Liver (tissue), 9 donors: Measurements from ENCODE around the gene TTC28. TPM values are rescaled to one million over a fixed set of nuclear protein-coding genes. Genes with fewer than 3 reads are reported as not detected.
"Not testable (repeated sequence)": the region's sequence is repeated elsewhere in the genome, so short reads cannot be mapped to it uniquely, and the experiment has no call there.

Source experiments
- DNase-seq: peaks from one replicate; pipeline ENCODE4 v3.0.0-alpha.2; 2017; ENCODE audit warnings: low spot score
- H3K27ac ChIP-seq, 2 donors: one replicate each; pipeline ENCODE4 v1.7.0; 2013; ENCODE audit warnings: inconsistent platforms in 2 of 2, low read length in 2 of 2, control low read depth in 1 of 2, low read depth in 1 of 2, mild to moderate bottlenecking in 1 of 2
- H3K27me3 ChIP-seq, 4 donors: one replicate each; pipeline versions ENCODE4 v1.6.1 to v1.7.0; 2013; ENCODE audit warnings: low read length in 3 of 4, inconsistent platforms in 1 of 4, mild to moderate bottlenecking in 1 of 4, moderate library complexity in 1 of 4; ENCODE audit not compliant: control insufficient read depth in 4 of 4, insufficient read depth in 4 of 4
- H3K36me3 ChIP-seq, 4 donors: one replicate each; pipeline versions ENCODE4 v1.6.1 to v1.7.0; 2013; ENCODE audit warnings: low read length in 3 of 4, mild to moderate bottlenecking in 3 of 4, low read depth in 1 of 4, moderate library complexity in 1 of 4; ENCODE audit not compliant: control insufficient read depth in 4 of 4, insufficient read depth in 3 of 4
- H3K4me1 ChIP-seq, 4 donors: one replicate each; pipeline versions ENCODE4 v1.6.1 to v1.7.0; 2013; ENCODE audit warnings: low read length in 3 of 4, mild to moderate bottlenecking in 3 of 4, moderate library complexity in 1 of 4; ENCODE audit not compliant: control insufficient read depth in 4 of 4, insufficient read depth in 4 of 4
- H3K4me3 ChIP-seq, 3 donors: one replicate each; pipeline versions ENCODE4 v1.6.1 to v1.7.0; 2013; ENCODE audit warnings: low read length in 3 of 3, control low read depth in 1 of 3, low read depth in 1 of 3, mild to moderate bottlenecking in 1 of 3
- H3K9ac ChIP-seq, 2 donors: one replicate each; pipeline ENCODE4 v1.7.0; 2013; ENCODE audit warnings: low read length in 2 of 2, mild to moderate bottlenecking in 2 of 2, moderate library complexity in 2 of 2, control low read depth in 1 of 2, low read depth in 1 of 2
- H3K9me3 ChIP-seq, 4 donors: one replicate each; pipeline versions ENCODE4 v1.6.1 to v1.7.0; 2013; ENCODE audit warnings: low read length in 3 of 4; ENCODE audit not compliant: control insufficient read depth in 4 of 4
- FOXA1 ChIP-seq: IDR thresholded peaks from 2 replicates; pipeline ENCODE4 v1.6.1; 2016; ENCODE audit warnings: antibody characterized with exemption
- GABPA ChIP-seq, 2 donors: IDR thresholded peaks in 1 of 2; conservative IDR thresholded peaks in 1 of 2; 2 replicates each; pipeline ENCODE4 v1.6.1; 2016; ENCODE audit warnings: antibody characterized with exemption in 2 of 2, mild to moderate bottlenecking in 1 of 2, moderate library complexity in 1 of 2
- HNF4G ChIP-seq: IDR thresholded peaks from 2 replicates; pipeline ENCODE4 v1.6.1; 2016; ENCODE audit warnings: antibody characterized with exemption
- JUND ChIP-seq, 2 donors: IDR thresholded peaks; 2 replicates each; pipeline ENCODE4 v1.6.1; 2016; ENCODE audit warnings: antibody characterized with exemption in 2 of 2
- NR2F2 ChIP-seq: IDR thresholded peaks from 2 replicates; pipeline ENCODE4 v1.6.1; 2016; ENCODE audit warnings: antibody characterized with exemption
- YY1 ChIP-seq: IDR thresholded peaks from 2 replicates; pipeline ENCODE4 v1.6.1; 2016; ENCODE audit warnings: antibody characterized with exemption, mild to moderate bottlenecking
- WGBS: extraction: QIAGEN DNeasy Blood & Tissue Kit; methylation state at CpG from one replicate; pipeline ENCODE4 v1.1.7; 2013; 5-methylcytosine and 5-hydroxymethylcytosine counted together
- polyA plus RNA-seq, 2 donors: library from polyadenylated mRNA; stranded (reverse) in 1 of 2; unstranded in 1 of 2; fragments of 200-250 nt in 1 of 2; fragments of >200 nt in 1 of 2; fragmentation: Nextera tagmentation in 1 of 2; extraction: Ambion mirVana in 1 of 2; gene quantifications; one replicate each; pipeline versions ENCODE4 v1.2.1 to v1.2.3, GENCODE V29; 2013 to 2015
- total RNA-seq, 2 donors: library from RNA; depleted of rRNA; stranded (reverse); fragments of >200 nt; gene quantifications; one replicate each; pipeline ENCODE4 v1.2.3, GENCODE V29; 2014
- TF ChIP-seq, protein P1 (sequence below): IDR thresholded peaks from 2 replicates; pipeline ENCODE4 v1.6.1; 2016; ENCODE audit warnings: antibody characterized with exemption, mild to moderate bottlenecking
- TF ChIP-seq, protein P2 (sequence below): IDR thresholded peaks from 2 replicates; pipeline ENCODE4 v1.6.1; 2016; ENCODE audit warnings: antibody characterized with exemption
- donor health status: healthy.
- donor health status: healthy.
- donor health status: healthy.
- donor health status: healthy.
- donor health status: healthy.

TTC28 gene
- total and polyA plus RNA-seq, 4 donors, result 4.2 to 19.4 (median 5.9) TPM

DNA sequence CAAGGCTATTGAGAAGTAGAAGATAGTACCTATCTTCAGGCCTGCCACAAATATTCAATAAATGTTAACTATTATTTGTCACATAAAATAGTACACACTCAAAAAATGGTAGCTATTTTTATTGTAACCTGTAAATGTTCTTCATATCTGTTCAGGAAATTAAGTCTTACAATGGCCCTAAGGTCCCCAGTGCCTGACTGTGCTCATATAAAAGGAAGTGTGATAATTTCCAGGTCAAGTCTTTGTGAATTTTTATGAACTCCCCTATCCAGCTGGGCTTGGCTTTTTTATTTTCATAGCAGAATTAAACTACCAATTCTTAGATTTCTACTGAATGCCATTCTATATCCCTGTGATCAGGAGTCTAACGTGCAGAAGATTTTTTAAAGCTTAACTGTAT is 476.4 kb downstream of the TTC28 start:
- Histone ChIP-seq H3K4me1 (no peaks in the 10 kb centered on the region), H3K27ac (no peak overlapping the region), H3K9ac (no peak overlapping the region), H3K4me3 (no peak overlapping the region), H3K36me3 (no peaks in the 10 kb centered on the region), H3K9me3 (no peaks in the 10 kb centered on the region), H3K27me3 (no peaks in the 10 kb centered on the region)
- TF ChIP-seq FOXA1 (no peak), NR2F2 (peak; percentile 13), GABPA (IDR thresholded peaks at IDR 0.05 in 1 of 2, conservative IDR thresholded peaks at IDR 0.05 in 1 of 2) (no peak), JUND (IDR thresholded peaks at IDR 0.05) (no peak), YY1 (no peak)
- TF ChIP-seq, protein P1, sequence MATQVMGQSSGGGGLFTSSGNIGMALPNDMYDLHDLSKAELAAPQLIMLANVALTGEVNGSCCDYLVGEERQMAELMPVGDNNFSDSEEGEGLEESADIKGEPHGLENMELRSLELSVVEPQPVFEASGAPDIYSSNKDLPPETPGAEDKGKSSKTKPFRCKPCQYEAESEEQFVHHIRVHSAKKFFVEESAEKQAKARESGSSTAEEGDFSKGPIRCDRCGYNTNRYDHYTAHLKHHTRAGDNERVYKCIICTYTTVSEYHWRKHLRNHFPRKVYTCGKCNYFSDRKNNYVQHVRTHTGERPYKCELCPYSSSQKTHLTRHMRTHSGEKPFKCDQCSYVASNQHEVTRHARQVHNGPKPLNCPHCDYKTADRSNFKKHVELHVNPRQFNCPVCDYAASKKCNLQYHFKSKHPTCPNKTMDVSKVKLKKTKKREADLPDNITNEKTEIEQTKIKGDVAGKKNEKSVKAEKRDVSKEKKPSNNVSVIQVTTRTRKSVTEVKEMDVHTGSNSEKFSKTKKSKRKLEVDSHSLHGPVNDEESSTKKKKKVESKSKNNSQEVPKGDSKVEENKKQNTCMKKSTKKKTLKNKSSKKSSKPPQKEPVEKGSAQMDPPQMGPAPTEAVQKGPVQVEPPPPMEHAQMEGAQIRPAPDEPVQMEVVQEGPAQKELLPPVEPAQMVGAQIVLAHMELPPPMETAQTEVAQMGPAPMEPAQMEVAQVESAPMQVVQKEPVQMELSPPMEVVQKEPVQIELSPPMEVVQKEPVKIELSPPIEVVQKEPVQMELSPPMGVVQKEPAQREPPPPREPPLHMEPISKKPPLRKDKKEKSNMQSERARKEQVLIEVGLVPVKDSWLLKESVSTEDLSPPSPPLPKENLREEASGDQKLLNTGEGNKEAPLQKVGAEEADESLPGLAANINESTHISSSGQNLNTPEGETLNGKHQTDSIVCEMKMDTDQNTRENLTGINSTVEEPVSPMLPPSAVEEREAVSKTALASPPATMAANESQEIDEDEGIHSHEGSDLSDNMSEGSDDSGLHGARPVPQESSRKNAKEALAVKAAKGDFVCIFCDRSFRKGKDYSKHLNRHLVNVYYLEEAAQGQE, result no peak
- TF ChIP-seq, protein P2, sequence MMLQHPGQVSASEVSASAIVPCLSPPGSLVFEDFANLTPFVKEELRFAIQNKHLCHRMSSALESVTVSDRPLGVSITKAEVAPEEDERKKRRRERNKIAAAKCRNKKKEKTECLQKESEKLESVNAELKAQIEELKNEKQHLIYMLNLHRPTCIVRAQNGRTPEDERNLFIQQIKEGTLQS, result no peak
- WGBS, result 83% methylated on average over 1 of the region's 1 CpG
- DNase-seq, result no peak

DNA sequence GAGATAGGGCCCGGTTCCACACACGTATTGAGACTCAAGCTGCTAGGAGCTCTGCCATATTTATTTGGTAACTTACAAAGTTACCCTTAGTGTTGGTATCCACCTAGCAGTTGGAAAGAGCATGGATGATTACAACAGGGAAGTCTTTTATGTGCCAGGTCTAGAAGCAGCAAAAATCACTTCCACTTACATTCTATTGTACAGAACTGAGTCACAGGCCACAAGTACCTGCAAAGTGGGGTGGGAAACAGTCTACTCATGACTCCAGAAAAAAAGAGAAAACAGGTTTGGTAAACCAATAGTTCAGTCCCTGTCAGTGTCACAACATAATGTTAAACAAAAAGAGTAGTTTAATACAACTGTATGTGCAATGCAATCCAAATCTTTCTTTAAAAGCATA is 480.9 kb downstream of the TTC28 start:
- 96% methylated on average over 2 of the region's 2 CpGs for WGBS
- Histone ChIP-seq H3K4me1 (no peaks in the 10 kb centered on the region), H3K27ac (no peak overlapping the region), H3K36me3 (no peaks in the 10 kb centered on the region), H3K9me3 (no peaks in the 10 kb centered on the region), H3K27me3 (no peaks in the 10 kb centered on the region), H3K4me3 (no peak overlapping the region), H3K9ac (no peak overlapping the region)
- no peak for DNase-seq
- no peak for TF ChIP-seq GABPA (IDR thresholded peaks at IDR 0.05 in 1 of 2, conservative IDR thresholded peaks at IDR 0.05 in 1 of 2)
- no peak for TF ChIP-seq NR2F2
- no peak for TF ChIP-seq JUND (IDR thresholded peaks at IDR 0.05)
- TF ChIP-seq, protein P1, result no peak
- no peak for TF ChIP-seq HNF4G
- TF ChIP-seq YY1, result no peak

GRCh38 chr22:28191571-28191970 is 488.1 kb downstream of the TTC28 start:
- not testable (repeated sequence) for H3K27me3 ChIP-seq, H3K4me3 ChIP-seq, H3K9ac ChIP-seq, H3K27ac ChIP-seq, H3K9me3 ChIP-seq, H3K4me1 ChIP-seq, DNase-seq, H3K36me3 ChIP-seq
- 92% methylated on average over 8 of the region's 8 CpGs for WGBS
